IMR-90 (cell line): ENCODE results near the gene KIAA0513. TPM values are rescaled to one million over a fixed set of nuclear protein-coding genes. Genes with fewer than 3 reads are reported as not detected.

Experiments used
- ATAC-seq: fragments of 200-7000 bp; cut with Tn5 transposase; 2 replicates; pipeline ENCODE4 v1.9.1; 2020; ENCODE audit warnings: low read depth, mild to moderate bottlenecking, moderate library complexity
- BruUV-seq: library from RNA; stranded (reverse); fragments of 400-500 nt; replicated peaks from 2 replicates; lab custom pipeline; 2021; lab: Mats Ljungman, UMichigan
- CTCF ChIA-PET: fragments of 300-600 bp; formaldehyde crosslinking; extraction: SDS; loops from one replicate; lab custom pipeline; 2021; ENCODE audit warnings: antibody characterized with exemption; lab: Yijun Ruan, JAX
- POLR2A ChIA-PET: fragments of 300-600 bp; sonication (Branson Sonifier 250); formaldehyde crosslinking; loops from one replicate; lab custom pipeline; 2022; ENCODE audit warnings: antibody characterized with exemption; ENCODE audit not compliant: unreplicated experiment; lab: Charles Lee
- DNase-seq: peaks from one replicate; pipeline ENCODE4 v3.0.0; 2013
- H2AFZ ChIP-seq: replicated peaks from 2 replicates; pipeline ENCODE3; 2013; ENCODE audit warnings: low read length, mild to moderate bottlenecking; ENCODE audit not compliant: poor library complexity
- H2AK5ac ChIP-seq: 2 replicates; pipeline ENCODE4 v1.6.1; 2013; ENCODE audit warnings: low read depth, low read length, inconsistent platforms
- H2AK9ac ChIP-seq: replicated peaks from 2 replicates; pipeline ENCODE3; 2013; ENCODE audit warnings: mild to moderate bottlenecking, low read depth, low read length, moderate library complexity; ENCODE audit not compliant: poor library complexity
- H2BK120ac ChIP-seq: 2 replicates; pipeline ENCODE4 v1.6.1; 2013; ENCODE audit warnings: low read depth, low read length, inconsistent platforms
- H2BK15ac ChIP-seq: 3 replicates; pipeline ENCODE4 v1.6.1; 2013; ENCODE audit warnings: low read depth, low read length, inconsistent platforms
- H2BK20ac ChIP-seq: 2 replicates; pipeline ENCODE4 v1.6.1; 2013; ENCODE audit warnings: low read depth, mild to moderate bottlenecking, inconsistent platforms, low read length, moderate library complexity
- H2BK5ac ChIP-seq: 2 replicates; pipeline ENCODE4 v1.6.1; 2013; ENCODE audit warnings: mild to moderate bottlenecking, low read depth, low read length, inconsistent platforms; ENCODE audit not compliant: poor library complexity, severe bottlenecking
- H3K14ac ChIP-seq: replicated peaks from 2 replicates; pipeline ENCODE4 v1.6.1; 2013; ENCODE audit warnings: low read depth, low read length, inconsistent platforms
- H3K18ac ChIP-seq: 2 replicates; pipeline ENCODE4 v1.6.1; 2013; ENCODE audit warnings: low read depth, low read length, control low read depth
- H3K23ac ChIP-seq: 2 replicates; pipeline ENCODE4 v1.6.1; 2013; ENCODE audit warnings: low read depth, low read length, inconsistent platforms
- H3K27ac ChIP-seq: 2 replicates; pipeline ENCODE4 v1.5.1; 2013; ENCODE audit warnings: mild to moderate bottlenecking, control low read depth, low read length; ENCODE audit not compliant: insufficient read depth
- H3K27me3 ChIP-seq: 2 replicates; pipeline ENCODE4 v1.6.1; 2013; ENCODE audit warnings: low read length; ENCODE audit not compliant: control insufficient read depth, insufficient read depth
- H3K36me3 ChIP-seq: 2 replicates; pipeline ENCODE4 v1.6.1; 2013; ENCODE audit warnings: low read length, mixed read lengths; ENCODE audit not compliant: control insufficient read depth, insufficient read depth
- H3K4ac ChIP-seq: 2 replicates; pipeline ENCODE4 v1.6.1; 2013; ENCODE audit warnings: low read depth, low read length, inconsistent platforms
- H3K4me1 ChIP-seq: 2 replicates; pipeline ENCODE4 v1.6.1; 2013; ENCODE audit warnings: low read length, mixed read lengths; ENCODE audit not compliant: control insufficient read depth, insufficient read depth
- H3K4me2 ChIP-seq: 2 replicates; pipeline ENCODE4 v1.6.1; 2013; ENCODE audit warnings: low read depth, mild to moderate bottlenecking, control low read depth, low read length, moderate library complexity
- H3K4me3 ChIP-seq: 2 replicates; pipeline ENCODE4 v1.5.1; 2013; ENCODE audit warnings: low read depth, mild to moderate bottlenecking, control low read depth, low read length, moderate library complexity; ENCODE audit not compliant: insufficient read depth
- H3K56ac ChIP-seq: 2 replicates; pipeline ENCODE4 v1.6.1; 2013; ENCODE audit warnings: low read length, inconsistent platforms; ENCODE audit not compliant: insufficient read depth; ENCODE audit errors: extremely low read depth
- H3K79me1 ChIP-seq, 2 experiments: 2 replicates each; pipeline ENCODE4 v1.6.1; 2013; ENCODE audit warnings: low read length in 2 of 2, inconsistent platforms in 1 of 2, low read depth in 1 of 2
- H3K9ac ChIP-seq: 2 replicates; pipeline ENCODE4 v1.6.1; 2013; ENCODE audit warnings: low read depth, low read length, control low read depth
- H3K9me1 ChIP-seq: 2 replicates; pipeline ENCODE4 v1.6.1; 2013; ENCODE audit warnings: low read length, inconsistent platforms; ENCODE audit not compliant: insufficient read depth
- H3K9me3 ChIP-seq: 2 replicates; pipeline ENCODE4 v1.6.1; 2013; ENCODE audit warnings: low read length; ENCODE audit not compliant: control insufficient read depth, insufficient read depth
- H4K20me1 ChIP-seq: 2 replicates; pipeline ENCODE4 v1.6.1; 2013; ENCODE audit warnings: low read length, inconsistent platforms; ENCODE audit not compliant: insufficient read depth
- H4K5ac ChIP-seq: 2 replicates; pipeline ENCODE4 v1.6.1; 2013; ENCODE audit warnings: mild to moderate bottlenecking, low read depth, low read length, control low read depth
- H4K8ac ChIP-seq, 2 experiments: 2 replicates each; pipeline ENCODE4 v1.6.1; 2013; ENCODE audit warnings: low read depth in 2 of 2, low read length in 2 of 2, control low read depth in 1 of 2, inconsistent platforms in 1 of 2
- H4K91ac ChIP-seq: 2 replicates; pipeline ENCODE4 v1.6.1; 2013; ENCODE audit warnings: low read depth, low read length, inconsistent platforms; ENCODE audit not compliant: insufficient read depth
- BHLHE40 ChIP-seq: fragments of 150-350 bp; IDR thresholded peaks from 2 replicates; pipeline ENCODE4 v1.6.1; 2016; ENCODE audit warnings: mild to moderate bottlenecking, low read depth, low read length
- CEBPB ChIP-seq: IDR thresholded peaks from 2 replicates; pipeline ENCODE4 v1.6.1; 2012; ENCODE audit warnings: low read depth, low read length, improper control_type of control experiment
- CHD1 ChIP-seq: IDR thresholded peaks from 2 replicates; pipeline ENCODE4 v1.6.1; 2012; ENCODE audit warnings: low read depth, low read length, improper control_type of control experiment
- CTCF ChIP-seq: conservative IDR thresholded peaks from 2 replicates; pipeline ENCODE4 v1.5.1; 2012; ENCODE audit warnings: mild to moderate bottlenecking, low read depth, low read length, improper control_type of control experiment
- ELK1 ChIP-seq: fragments of 150-350 bp; IDR thresholded peaks from 2 replicates; pipeline ENCODE4 v1.6.1; 2016; ENCODE audit warnings: low read depth, mild to moderate bottlenecking, low read length, moderate library complexity, borderline replicate concordance
- NFE2L2 ChIP-seq: fragments of 150-350 bp; IDR thresholded peaks from 2 replicates; pipeline ENCODE4 v1.6.1; 2016; ENCODE audit warnings: low read depth, mild to moderate bottlenecking, low read length
- POLR2A ChIP-seq: IDR thresholded peaks from 2 replicates; pipeline ENCODE4 v1.6.1; 2012; ENCODE audit warnings: mild to moderate bottlenecking, low read depth, low read length
- RCOR1 ChIP-seq: IDR thresholded peaks from 2 replicates; pipeline ENCODE4 v1.6.1; 2012; ENCODE audit warnings: mild to moderate bottlenecking, low read length, improper control_type of control experiment; ENCODE audit not compliant: insufficient replicate concordance
- SMC3 ChIP-seq: fragments of 150-350 bp; IDR thresholded peaks from 2 replicates; pipeline ENCODE4 v1.6.1; 2016; ENCODE audit warnings: low read depth, mild to moderate bottlenecking, antibody characterized with exemption, low read length, moderate library complexity
- USF2 ChIP-seq: fragments of 150-350 bp; IDR thresholded peaks from 2 replicates; pipeline ENCODE4 v1.6.1; 2017; ENCODE audit warnings: mild to moderate bottlenecking, antibody characterized with exemption, low read length, low read depth
- WGBS, 2 experiments: methylation state at CpG; one replicate each; pipeline versions ENCODE4 v1.1.5 to v1.1.7; 2013; ENCODE audit warnings: missing lambda C conversion rate in 2 of 2; ENCODE audit not compliant: insufficient read length in 1 of 2; ENCODE audit errors: extremely low coverage in 2 of 2; 5-methylcytosine and 5-hydroxymethylcytosine counted together
- dilution Hi-C: fragments of 300-500 bp; cut with HindIII; formaldehyde crosslinking; loops from one replicate; pipeline ENCODE4 v1.14.3; 2018; ENCODE audit warnings: low sequenced_read_pairs; ENCODE audit not compliant: unreplicated experiment
- in situ Hi-C: fragments of 300-500 bp; cut with MboI; formaldehyde crosslinking; loops from 3 replicates; pipeline ENCODE4 v1.14.3; 2019; ENCODE audit warnings: low sequenced_read_pairs, inconsistent platforms, mixed read lengths
- intact Hi-C: fragments of 100-400 bp; cut with micrococcal nuclease; formaldehyde crosslinking; loops from 2 replicates; pipeline ENCODE4 v1.10.0; 2022
- polyA plus RNA-seq, 3 experiments: library from polyadenylated mRNA; depleted of rRNA; stranded (reverse); fragments of >200 nt; gene quantifications; 2 replicates each; pipeline ENCODE4 v1.2.3, GENCODE V29; 2012; ENCODE audit warnings: low replicate concordance in 1 of 3
- total RNA-seq: library from RNA; depleted of rRNA; stranded (reverse); fragments of >200 nt; gene quantifications from 2 replicates; pipeline ENCODE4 v1.2.3, GENCODE V29; 2012

Gene KIAA0513
- total and polyA plus RNA-seq, 2 of the 4 experiments (the other 2 are of a cell fraction): 9.5 TPM

GRCh38 chr16:85047867-85048455 is 20.4 kb downstream of the KIAA0513 start:
- H3K4ac ChIP-seq: no peak overlapping the region
- no peak overlapping the region for H4K8ac ChIP-seq
- TF ChIP-seq USF2 (no peak), CHD1 (no peak), BHLHE40 (no peak), CEBPB (no peak), CTCF (no peak), SMC3 (no peak), RCOR1 (no peak), NFE2L2 (no peak), POLR2A (no peak), ELK1 (no peak)
- no peak overlapping the region for H2BK120ac ChIP-seq
- no peak overlapping the region for H2AK9ac ChIP-seq
- no peak overlapping the region for H4K5ac ChIP-seq
- no peak overlapping the region for H2BK20ac ChIP-seq
- H3K27ac ChIP-seq: no peak overlapping the region
- no peak overlapping the region for H3K14ac ChIP-seq
- WGBS, 2 experiments: no CpG with 5 or more reads among the region's 11 CpGs
- ATAC-seq: no peak
- peaks cover 10% of the 10 kb centered on the region for H4K20me1 ChIP-seq
- no TSS peak for BruUV-seq
- no peak overlapping the region for H3K4me3 ChIP-seq
- in situ Hi-C loops (no loop called here), dilution Hi-C loops (no loop called here), intact Hi-C loops (no loop called here)
- H3K79me1 ChIP-seq: peaks cover 0 to 17% of the 10 kb centered on the region in 2 experiments; a peak in 3 of 4 replicates
- no peak overlapping the region for H2AK5ac ChIP-seq
- POLR2A ChIA-PET: no interaction called here
- H3K18ac ChIP-seq: no peak overlapping the region
- H2BK5ac ChIP-seq: no peak overlapping the region
- H3K4me1 ChIP-seq: peaks cover 5% of the 10 kb centered on the region
- peaks cover 5% of the 10 kb centered on the region; the same call in 1 of the 2 replicates for H3K36me3 ChIP-seq
- H3K9ac ChIP-seq: no peak overlapping the region
- no peak overlapping the region for H2BK15ac ChIP-seq
- CTCF ChIA-PET: interaction anchor here (1.0 kb wide), 1 partner anchor 76 kb away, joined by 3 read pairs; no protein-coding TSS in a partner anchor
- H3K23ac ChIP-seq: no peak overlapping the region
- no peak overlapping the region for H3K56ac ChIP-seq
- no peaks in the 10 kb centered on the region for H3K9me3 ChIP-seq
- no peak overlapping the region for H2AFZ ChIP-seq
- no peak overlapping the region for H4K91ac ChIP-seq
- H3K9me1 ChIP-seq: no peaks in the 10 kb centered on the region; the same call in none of the 2 replicates
- H3K27me3 ChIP-seq: 0 out of 2 replicates have a peak, but pooled peaks cover 1% of the 10 kb centered on the region
- no peak for DNase-seq
- no peak overlapping the region for H3K4me2 ChIP-seq
